ENCODE data around the gene PSMC6. TPM values are rescaled to one million over a fixed set of nuclear protein-coding genes. Genes with fewer than 3 reads are reported as not detected.

The PSMC6 gene
- total RNA-seq, 2 experiments from 2014 or later = 109 to 110 TPM

DNA sequence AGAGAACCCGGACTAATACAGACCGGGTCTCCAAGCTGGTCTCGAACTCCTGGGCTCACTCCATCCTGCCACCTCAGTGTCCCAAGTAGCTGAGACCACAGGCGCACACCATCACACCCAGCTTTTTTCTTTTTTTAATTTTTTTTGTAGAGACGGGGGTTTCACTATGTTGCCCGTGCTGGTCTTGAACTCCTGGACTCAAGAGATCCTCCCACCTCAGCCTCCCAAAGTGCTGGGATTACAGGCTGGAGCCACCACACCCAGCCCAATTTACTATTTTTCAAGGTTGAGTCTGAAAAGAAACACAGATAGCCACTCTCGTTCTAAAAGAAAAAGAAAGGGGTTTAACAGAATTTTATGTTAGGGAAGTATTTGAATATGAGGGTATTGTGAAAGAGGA lies 13.5 kb upstream of the PSMC6 start:
- no peaks in the 10 kb centered on the region for H3K27me3 Mint-ChIP-seq
- ChIA-PET CTCF (no interaction called here), POLR2A (no interaction called here)
- peak overlapping the region; percentile 14 for H3K27ac Mint-ChIP-seq
- H3K4me1 Mint-ChIP-seq (ENCODE audit: low read depth) = peaks cover 49% of the 10 kb centered on the region
- intact Hi-C loops (cut with micrococcal nuclease) = loop anchor here (10.0 kb wide), 1 partner anchor 1039 kb away; the partner anchor contains the start of gene FRMD6
- no peaks in the 10 kb centered on the region for H3K9me3 Mint-ChIP-seq
- H3K4me3 Mint-ChIP-seq = peak overlapping the region; percentile 57
- DNase-seq = no peak
- peaks cover 23% of the 10 kb centered on the region for H3K36me3 Mint-ChIP-seq

DNA sequence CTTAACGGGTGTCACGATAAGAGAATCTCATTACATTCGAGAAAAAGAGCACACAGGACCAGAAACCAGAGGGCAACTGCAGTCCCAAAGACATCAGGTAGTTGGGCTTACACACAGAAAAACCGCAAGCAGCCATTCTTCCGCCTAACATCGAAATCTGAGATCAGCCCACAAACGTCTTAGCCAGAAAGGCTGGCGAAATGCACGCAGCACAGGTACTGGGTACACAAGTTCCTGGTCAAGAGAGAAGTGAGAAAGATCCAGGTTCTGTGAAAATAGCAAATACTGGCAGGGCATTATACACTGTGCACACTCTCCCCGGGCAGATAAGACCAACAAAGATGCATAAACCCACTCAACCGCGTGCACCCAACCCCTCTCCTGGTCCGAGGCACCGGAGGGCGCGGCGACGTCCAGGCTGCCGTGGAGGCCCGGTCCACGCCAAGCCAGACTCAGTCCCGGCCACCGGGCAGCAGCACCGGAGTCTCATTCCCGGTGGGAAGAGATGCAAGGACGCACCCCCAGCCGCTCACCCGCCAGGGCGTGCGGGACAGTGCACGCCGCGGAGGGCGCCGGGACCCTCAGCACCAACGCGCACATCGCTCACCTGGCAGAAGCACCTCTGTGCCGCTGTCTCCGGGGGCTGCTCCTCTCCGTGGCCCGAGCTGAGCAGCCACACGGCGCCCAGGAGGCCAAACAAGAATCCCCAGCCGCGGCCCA lies 12.1 kb upstream of the PSMC6 start:
- intact Hi-C loops (cut with micrococcal nuclease) = loop anchor here (1.0 to 10.0 kb wide), 3 partner anchors 12 to 1040 kb away; partner anchors contain the start of genes FRMD6 and PSMC6
- Mint-ChIP-seq H3K27me3 (no peaks in the 10 kb centered on the region), H3K36me3 (peaks cover 21% of the 10 kb centered on the region), H3K4me1 (ENCODE audit: low read depth) (peaks cover 39% of the 10 kb centered on the region), H3K27ac (peak overlapping the region; percentile 99), H3K4me3 (peak overlapping the region; percentile 100), H3K9me3 (no peaks in the 10 kb centered on the region)
- ChIA-PET POLR2A (interaction anchor here (0.5 to 1.6 kb wide), 6 partner anchors 11 to 143 kb away, joined by 3 to 11 read pairs (median 6); partner anchors contain the start of genes GPR137C, PSMC6, STYX and TXNDC16), CTCF (interaction anchor here (0.9 kb wide), 1 partner anchor 141 kb away, joined by 3 read pairs; no protein-coding TSS in a partner anchor)
- peak; percentile 79 for DNase-seq

DNA sequence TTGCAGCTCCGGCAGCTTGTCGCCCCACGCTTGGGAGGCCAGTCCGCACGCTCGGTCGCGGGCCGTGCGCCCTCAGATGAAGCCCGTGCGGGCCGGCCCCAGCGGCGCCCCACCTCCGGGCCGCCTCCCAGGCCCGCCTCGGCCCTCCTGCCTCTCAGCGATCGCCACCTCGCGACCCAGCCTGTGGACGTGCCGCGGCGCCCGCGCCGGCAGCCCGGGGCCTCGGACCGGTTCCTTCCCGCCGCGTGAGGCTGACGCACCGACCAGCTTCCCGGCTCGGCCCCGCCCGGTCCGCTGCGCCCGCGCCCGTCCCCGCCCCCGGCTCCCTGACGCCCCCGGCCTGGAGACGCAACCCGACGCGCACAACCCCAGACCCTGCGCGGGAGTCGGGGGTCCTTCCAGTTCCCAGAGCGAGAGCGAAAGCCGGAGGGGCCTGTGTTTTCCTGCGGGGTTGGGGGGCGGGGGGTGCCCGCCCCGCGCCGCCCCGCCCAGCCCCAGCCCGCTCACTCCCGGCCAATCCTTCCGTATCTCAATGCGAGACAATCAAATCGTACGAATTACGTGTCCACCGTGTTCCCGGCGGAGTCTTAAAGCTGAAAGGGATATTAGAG lies 11.4 kb upstream of the PSMC6 start, which contains the start of gene ERO1A:
TSS of gene ERO1A (minus strand) at position 78 of the 611 bp plus-strand sequence. CDS start at position 1, 77 bp downstream.
- H3K4me1 Mint-ChIP-seq (ENCODE audit: low read depth) = peaks cover 35% of the 10 kb centered on the region
- H3K27me3 Mint-ChIP-seq = no peaks in the 10 kb centered on the region
- no peaks in the 10 kb centered on the region for H3K9me3 Mint-ChIP-seq
- H3K4me3 Mint-ChIP-seq = peak within 1 kb of the TSS; percentile 100
- ChIA-PET POLR2A (interaction anchor here (0.5 to 1.6 kb wide), 6 partner anchors 11 to 144 kb away, joined by 3 to 11 read pairs (median 6); partner anchors contain the start of genes GPR137C, PSMC6, STYX and TXNDC16), CTCF (interaction anchor here (0.9 kb wide), 1 partner anchor 141 kb away, joined by 3 read pairs; no protein-coding TSS in a partner anchor)
- H3K36me3 Mint-ChIP-seq = peaks cover 19% of the 10 kb centered on the region
- DNase-seq = peak; percentile 80
- peak within 1 kb of the TSS; percentile 99 for H3K27ac Mint-ChIP-seq
- intact Hi-C loops (cut with micrococcal nuclease) = loop anchor here (10.0 kb wide), 1 partner anchor 1041 kb away; the partner anchor contains the start of gene FRMD6

DNA sequence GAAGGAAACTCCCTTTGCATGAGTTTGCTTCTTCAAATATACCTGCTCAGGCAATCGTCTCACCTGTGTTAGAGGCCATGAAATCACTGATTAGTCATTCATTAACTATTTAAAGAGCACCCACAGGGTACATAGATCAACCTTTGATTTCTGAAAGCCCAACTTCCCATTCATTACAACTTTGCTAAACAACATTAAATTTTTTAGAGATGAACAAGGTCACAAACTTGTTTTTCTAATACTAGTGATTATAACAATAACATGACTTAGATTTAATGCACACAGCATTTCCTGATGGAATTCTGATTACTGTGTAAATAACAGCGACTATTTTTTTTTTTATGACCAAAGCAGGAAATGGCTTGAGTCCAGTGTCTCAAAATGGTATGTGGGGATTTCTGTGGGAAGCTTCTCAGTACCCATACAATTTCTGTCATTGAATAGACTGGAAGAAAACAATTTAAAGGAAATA lies 6.3 kb upstream of the PSMC6 start:
- POLR2A ChIA-PET = no interaction called here
- Mint-ChIP-seq H3K36me3 (no peaks in the 10 kb centered on the region), H3K4me3 (no peak overlapping the region), H3K4me1 (ENCODE audit: low read depth) (peaks cover 7% of the 10 kb centered on the region), H3K9me3 (no peaks in the 10 kb centered on the region), H3K27me3 (no peaks in the 10 kb centered on the region), H3K27ac (no peak overlapping the region)
- CTCF ChIA-PET = no interaction called here
- intact Hi-C loops (cut with micrococcal nuclease) = loop anchor here (10.0 kb wide), 1 partner anchor 386 kb away; the partner anchor contains the start of gene PTGER2
- no peak for DNase-seq

DNA sequence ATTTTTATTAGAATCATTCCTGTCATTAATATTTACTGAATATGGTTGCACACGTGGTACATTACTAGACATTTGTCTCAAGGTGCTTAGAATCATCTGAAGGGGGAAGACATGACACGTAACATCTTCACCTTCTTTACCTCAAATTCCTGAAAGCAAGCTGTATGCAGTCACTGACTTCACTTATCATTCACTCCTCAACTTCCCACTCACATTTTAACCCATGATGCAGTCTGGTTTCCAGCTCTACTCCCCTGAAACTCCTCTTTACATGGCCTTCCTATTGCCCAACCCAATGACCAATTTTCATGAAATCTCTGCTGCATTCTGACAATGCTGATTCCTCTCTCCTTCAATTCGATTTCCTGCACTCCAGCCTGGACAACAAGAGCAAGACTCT lies 5.8 kb upstream of the PSMC6 start:
- no peaks in the 10 kb centered on the region for H3K27me3 Mint-ChIP-seq
- H3K4me1 Mint-ChIP-seq (ENCODE audit: low read depth) = peaks cover 9% of the 10 kb centered on the region
- POLR2A ChIA-PET = no interaction called here
- H3K4me3 Mint-ChIP-seq = no peak overlapping the region
- CTCF ChIA-PET = no interaction called here
- H3K36me3 Mint-ChIP-seq = no peaks in the 10 kb centered on the region
- intact Hi-C loops (cut with micrococcal nuclease) = loop anchor here (10.0 kb wide), 1 partner anchor 386 kb away; the partner anchor contains the start of gene PTGER2
- no peaks in the 10 kb centered on the region for H3K9me3 Mint-ChIP-seq
- DNase-seq = no peak
- no peak overlapping the region for H3K27ac Mint-ChIP-seq

DNA sequence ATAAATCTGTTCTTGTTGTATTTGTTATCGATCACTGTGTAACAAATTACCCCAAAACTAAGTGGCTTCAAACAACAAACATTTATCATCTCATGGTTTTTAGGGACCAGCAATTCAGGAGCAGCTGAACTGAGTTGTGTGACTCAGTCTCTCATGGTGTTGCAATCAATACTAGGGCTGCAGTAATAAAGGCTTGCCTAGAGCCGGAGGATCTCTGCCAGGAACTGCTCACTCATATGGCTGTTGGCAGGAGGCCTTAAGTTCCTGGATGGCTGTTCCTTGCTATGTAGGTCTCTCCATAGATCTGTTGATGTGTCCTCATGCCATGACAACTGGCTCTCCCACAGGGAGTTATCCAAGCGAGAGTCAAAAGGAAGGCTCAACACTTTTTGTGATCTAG lies 3.8 kb upstream of the PSMC6 start:
- H3K9me3 Mint-ChIP-seq = no peaks in the 10 kb centered on the region
- no peak overlapping the region for H3K4me3 Mint-ChIP-seq
- ChIA-PET POLR2A (no interaction called here), CTCF (no interaction called here)
- intact Hi-C loops (cut with micrococcal nuclease) = loop anchor here (10.0 kb wide), 1 partner anchor 388 kb away; the partner anchor contains the start of gene PTGER2
- peaks cover 20% of the 10 kb centered on the region for H3K4me1 Mint-ChIP-seq (ENCODE audit: low read depth)
- H3K36me3 Mint-ChIP-seq = peaks cover 8% of the 10 kb centered on the region
- DNase-seq = no peak
- H3K27me3 Mint-ChIP-seq = no peaks in the 10 kb centered on the region
- no peak overlapping the region for H3K27ac Mint-ChIP-seq

DNA sequence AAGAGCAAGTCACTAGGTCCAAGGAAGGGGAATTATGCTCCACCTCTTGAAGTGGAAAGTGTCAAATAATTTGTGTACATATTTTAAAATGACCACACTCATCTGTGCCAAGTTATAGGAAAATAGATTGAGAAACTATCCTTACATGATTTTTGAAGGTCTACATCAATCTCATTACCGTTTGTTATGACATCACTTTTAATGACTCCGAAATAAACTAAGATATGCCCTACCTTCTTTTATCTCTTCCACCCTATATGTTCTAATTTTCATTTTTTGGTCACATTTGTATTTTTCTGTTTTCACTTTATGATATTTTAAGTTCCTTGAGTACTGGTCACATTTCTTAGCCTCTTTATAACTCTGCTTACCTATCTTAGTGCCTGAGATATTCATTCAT lies 3.3 kb upstream of the PSMC6 start:
- intact Hi-C loops (cut with micrococcal nuclease) = loop anchor here (10.0 kb wide), 1 partner anchor 389 kb away; the partner anchor contains the start of gene PTGER2
- H3K4me3 Mint-ChIP-seq = no peak overlapping the region
- no peaks in the 10 kb centered on the region for H3K9me3 Mint-ChIP-seq
- no peak for DNase-seq
- peaks cover 10% of the 10 kb centered on the region for H3K36me3 Mint-ChIP-seq
- POLR2A ChIA-PET = no interaction called here
- CTCF ChIA-PET = no interaction called here
- H3K27me3 Mint-ChIP-seq = no peaks in the 10 kb centered on the region
- H3K4me1 Mint-ChIP-seq (ENCODE audit: low read depth) = peaks cover 24% of the 10 kb centered on the region
- no peak overlapping the region for H3K27ac Mint-ChIP-seq

DNA sequence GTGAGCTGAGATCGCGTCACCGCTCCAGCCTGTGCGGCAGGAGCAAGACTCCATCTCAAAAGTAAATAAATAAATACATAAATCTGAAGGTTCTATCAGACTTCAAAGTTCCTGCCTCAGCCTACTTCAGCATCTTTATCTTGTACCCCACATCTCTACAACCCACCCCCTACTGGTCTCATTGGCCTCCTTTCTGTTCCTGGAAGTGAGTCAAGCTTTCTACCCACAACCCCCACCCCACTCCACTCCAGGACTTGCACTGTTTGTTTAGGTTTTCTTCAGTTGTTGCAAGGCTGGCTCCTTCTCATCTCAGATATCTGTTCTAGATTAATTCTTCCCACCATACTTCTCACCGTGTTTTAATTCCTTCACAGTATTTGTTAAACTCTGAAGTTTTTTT lies 714 bp upstream of the PSMC6 start:
- Mint-ChIP-seq H3K36me3 (peaks cover 30% of the 10 kb centered on the region), H3K9me3 (no peaks in the 10 kb centered on the region), H3K4me1 (ENCODE audit: low read depth) (peaks cover 40% of the 10 kb centered on the region), H3K27me3 (no peaks in the 10 kb centered on the region), H3K27ac (peak overlapping the region; percentile 95), H3K4me3 (peak overlapping the region; percentile 98)
- peak; percentile 69 for DNase-seq
- POLR2A ChIA-PET = interaction anchor here (0.9 to 2.4 kb wide), 2 partner anchors 9 to 11 kb away, joined by 5 to 11 read pairs; partner anchors contain the start of gene ERO1A
- CTCF ChIA-PET = interaction anchor here (0.6 to 1.2 kb wide), 2 partner anchors 9 to 463 kb away, joined by 3 to 5 read pairs; no protein-coding TSS in a partner anchor
- intact Hi-C loops (cut with micrococcal nuclease) = loop anchor here (5.0 to 10.0 kb wide), 2 partner anchors 71 to 391 kb away; partner anchors contain the start of gene PTGER2

DNA sequence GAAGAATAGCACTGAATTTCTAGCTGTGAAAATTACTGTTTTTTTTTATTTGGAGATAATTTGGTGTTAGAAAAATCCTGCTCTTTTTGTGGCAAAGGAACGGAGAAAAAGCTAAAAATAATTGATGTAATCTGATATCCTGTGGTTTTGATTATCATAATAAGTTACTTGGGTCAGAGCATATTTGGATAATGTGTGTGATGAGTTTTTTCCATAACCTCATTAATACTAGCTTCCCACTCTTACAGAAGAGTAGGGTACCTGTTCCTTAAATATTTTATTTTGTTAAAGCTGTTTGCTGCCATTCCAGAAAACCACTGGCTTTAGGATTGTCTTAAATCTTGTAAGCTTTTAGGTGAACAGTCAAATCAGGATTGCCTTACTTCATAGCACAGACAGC lies 4.7 kb downstream of the PSMC6 start:
- POLR2A ChIA-PET = interaction anchor here (0.7 to 1.2 kb wide), 3 partner anchors 11 to 260 kb away, joined by 3 to 6 read pairs (median 4); partner anchors contain the start of gene STYX
- Mint-ChIP-seq H3K27ac (no peak overlapping the region), H3K27me3 (no peaks in the 10 kb centered on the region)

DNA sequence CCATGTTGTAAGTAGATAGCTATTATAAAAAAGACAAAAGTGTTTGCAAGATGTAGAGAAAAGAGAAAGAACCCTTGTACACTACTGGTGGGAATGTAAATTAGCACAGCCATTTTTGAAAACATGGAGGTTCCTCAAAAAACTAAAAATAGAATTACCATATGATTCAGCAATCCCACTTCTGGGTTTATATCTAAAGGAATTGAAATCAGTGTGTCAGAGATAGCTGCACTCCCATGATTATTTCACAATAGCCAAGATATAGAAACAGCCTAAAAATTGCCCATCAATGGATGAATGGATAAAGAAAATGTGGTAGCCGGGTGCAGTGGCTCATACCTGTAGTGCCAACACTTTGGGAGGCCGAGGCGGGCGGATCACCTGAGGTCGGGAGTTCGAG lies 9.2 kb downstream of the PSMC6 start:
- H3K9me3 Mint-ChIP-seq = no peaks in the 10 kb centered on the region
- peaks cover 51% of the 10 kb centered on the region for H3K36me3 Mint-ChIP-seq
- H3K27ac Mint-ChIP-seq = no peak overlapping the region
- intact Hi-C loops (cut with micrococcal nuclease) = no loop called here
- no peaks in the 10 kb centered on the region for H3K27me3 Mint-ChIP-seq
- H3K4me1 Mint-ChIP-seq (ENCODE audit: low read depth) = peaks cover 8% of the 10 kb centered on the region
- ChIA-PET POLR2A (no interaction called here), CTCF (no interaction called here)
- no peak for DNase-seq
- no peak overlapping the region for H3K4me3 Mint-ChIP-seq

More for the DNA sequence above, 4.7 kb downstream of the PSMC6 start:
- no peak for DNase-seq
- intact Hi-C loops (cut with micrococcal nuclease) = no loop called here
- peaks cover 63% of the 10 kb centered on the region for H3K36me3 Mint-ChIP-seq
- CTCF ChIA-PET = interaction anchor here (0.8 to 1.5 kb wide), 3 partner anchors 8 to 595 kb away, joined by 3 to 4 read pairs (median 4); no protein-coding TSS in a partner anchor
- H3K4me3 Mint-ChIP-seq = no peak overlapping the region
- H3K9me3 Mint-ChIP-seq = no peaks in the 10 kb centered on the region
- peaks cover 37% of the 10 kb centered on the region for H3K4me1 Mint-ChIP-seq (ENCODE audit: low read depth)

DNA sequence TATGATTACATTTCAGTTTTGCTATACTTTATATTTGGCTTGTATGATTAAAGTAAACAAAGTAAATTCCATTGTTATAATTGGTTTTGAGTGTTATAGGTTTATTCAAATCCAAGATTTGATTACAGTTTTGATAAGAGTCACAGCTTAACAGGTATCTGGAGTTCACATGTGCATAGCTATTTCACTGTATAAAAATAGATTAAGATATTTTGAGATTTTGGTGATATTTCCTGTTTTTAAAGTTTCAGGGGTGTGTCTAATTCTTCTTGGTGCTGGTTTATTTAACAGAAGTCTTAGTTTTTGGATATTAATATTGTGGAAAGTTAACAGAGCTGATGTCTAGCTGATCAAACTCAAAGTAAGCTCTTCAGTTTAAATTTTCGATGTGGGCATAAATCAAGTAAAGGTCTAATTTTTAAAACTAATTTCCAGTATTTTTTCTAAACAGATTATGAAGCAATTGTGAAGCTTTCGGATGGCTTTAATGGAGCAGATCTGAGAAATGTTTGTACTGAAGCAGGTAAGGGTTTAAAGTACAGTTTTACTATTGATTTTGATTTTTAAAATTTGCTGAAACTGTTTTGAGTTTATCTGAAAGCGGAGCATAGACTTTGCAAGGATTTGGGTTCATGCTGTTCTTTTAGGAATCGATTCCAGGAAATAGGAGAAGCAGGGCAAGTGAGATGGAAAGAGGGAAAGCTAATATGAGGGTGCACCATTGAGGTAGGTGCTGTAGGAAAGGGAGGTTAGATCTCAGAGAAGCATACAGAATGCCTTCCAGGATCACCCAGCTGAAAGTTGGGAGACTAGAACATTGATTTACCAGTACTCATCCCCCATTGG lies 16.7 kb downstream of the PSMC6 start:
- intact Hi-C loops (cut with micrococcal nuclease) = no loop called here
- Mint-ChIP-seq H3K27ac (peak overlapping the region; percentile 43), H3K4me1 (ENCODE audit: low read depth) (peaks cover 28% of the 10 kb centered on the region), H3K27me3 (no peaks in the 10 kb centered on the region), H3K9me3 (no peaks in the 10 kb centered on the region), H3K36me3 (peaks cover 40% of the 10 kb centered on the region), H3K4me3 (no peak overlapping the region)
- ChIA-PET POLR2A (no interaction called here), CTCF (no interaction called here)
- no peak for DNase-seq
